GM18517 (cell line): ENCODE measurements around the gene CPEB1.
A peak's percentile ranks its signal among the peaks of the same experiment; 100 is the strongest.
"Not testable (repeated sequence)": the region's sequence is repeated elsewhere in the genome, so short reads cannot be mapped to it uniquely, and the experiment has no call there.

ENCODE experiments used
- ATAC-seq: cut with Tn5 transposase; IDR thresholded peaks from one replicate; pipeline ENCODE4 v1.9.1; 2021; ENCODE audit warnings: mild to moderate bottlenecking, moderate library complexity; ENCODE audit not compliant: unreplicated experiment

The CPEB1 gene

DNA sequence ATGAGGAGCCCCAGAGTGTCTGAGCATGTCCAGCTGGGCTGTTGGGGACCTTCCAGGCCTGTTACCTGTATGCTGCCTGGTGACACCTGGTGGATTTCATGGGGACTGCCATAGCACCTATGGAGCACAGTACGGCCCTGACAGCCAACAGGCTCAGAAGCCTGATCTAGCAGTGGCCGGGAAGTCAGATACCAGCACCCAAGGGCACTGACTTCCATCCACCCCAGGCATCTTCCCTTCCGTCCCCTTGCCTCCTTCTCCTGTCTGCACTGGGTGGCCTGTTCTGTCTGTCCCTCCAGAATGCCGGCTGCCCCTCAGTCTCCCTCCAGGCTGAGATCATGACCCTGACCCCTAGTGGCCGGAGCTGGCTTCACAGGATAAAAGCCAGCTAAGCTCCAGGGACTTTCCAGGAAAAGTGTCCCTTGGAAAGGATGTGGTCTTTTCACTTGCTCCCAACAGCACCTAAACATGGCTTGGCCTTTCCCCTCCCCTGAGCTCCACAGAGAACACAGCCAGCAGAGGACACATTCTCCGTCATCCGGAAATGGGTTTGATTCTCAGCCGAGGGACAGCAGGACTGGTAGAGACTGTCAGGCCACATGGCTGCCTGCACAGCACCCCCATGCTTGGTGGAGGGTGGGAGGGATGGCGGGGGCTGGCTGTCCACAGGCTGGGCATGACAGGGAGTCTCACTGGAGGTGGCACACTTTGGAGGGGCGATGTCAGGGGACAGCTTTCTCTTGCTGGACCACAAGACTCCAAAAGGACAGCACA, 116.4 kb downstream of the CPEB1 start:
- ATAC-seq, result peak; percentile 77

DNA sequence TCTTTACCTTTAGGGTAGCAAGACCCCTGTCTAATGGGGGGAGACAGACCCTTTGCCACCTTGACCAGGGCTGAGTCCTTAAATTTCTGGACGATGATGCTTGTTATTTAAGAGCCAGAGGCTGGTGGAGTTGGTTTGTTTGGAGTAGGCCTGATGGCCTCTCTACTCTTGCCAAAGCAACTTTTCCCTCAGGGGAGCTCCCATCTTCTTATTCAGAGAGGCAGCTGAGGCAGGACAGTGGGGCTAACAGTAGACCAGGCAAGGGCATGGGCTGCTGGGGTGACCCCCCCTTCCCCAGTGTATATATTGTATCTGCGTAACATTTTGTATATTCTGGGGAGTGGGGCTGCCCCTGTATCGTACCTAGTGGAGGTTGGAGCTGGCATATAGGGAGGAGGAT, 117.2 kb downstream of the CPEB1 start:
- no peak for ATAC-seq

DNA sequence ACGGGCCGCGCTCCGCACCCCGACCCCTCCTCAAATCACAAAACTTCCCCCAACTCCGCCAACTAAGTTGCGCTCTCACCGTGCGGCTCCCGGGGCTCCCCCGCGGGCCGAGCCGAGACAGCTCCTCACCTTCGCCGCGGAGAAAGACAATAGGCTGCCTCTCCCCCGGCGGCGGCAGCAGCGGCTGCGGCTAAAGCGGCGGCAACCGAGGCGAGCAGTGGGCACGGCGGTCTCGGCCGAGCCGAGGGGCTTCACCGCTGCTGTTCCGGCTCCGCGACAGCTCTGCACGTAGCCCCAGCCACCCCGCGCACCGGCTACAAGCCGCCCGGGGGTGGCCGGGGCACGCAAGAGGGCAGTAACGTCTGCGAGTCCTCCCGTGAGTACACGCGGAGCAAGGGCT, 133.6 kb downstream of the CPEB1 start:
- not testable (repeated sequence) for ATAC-seq

DNA sequence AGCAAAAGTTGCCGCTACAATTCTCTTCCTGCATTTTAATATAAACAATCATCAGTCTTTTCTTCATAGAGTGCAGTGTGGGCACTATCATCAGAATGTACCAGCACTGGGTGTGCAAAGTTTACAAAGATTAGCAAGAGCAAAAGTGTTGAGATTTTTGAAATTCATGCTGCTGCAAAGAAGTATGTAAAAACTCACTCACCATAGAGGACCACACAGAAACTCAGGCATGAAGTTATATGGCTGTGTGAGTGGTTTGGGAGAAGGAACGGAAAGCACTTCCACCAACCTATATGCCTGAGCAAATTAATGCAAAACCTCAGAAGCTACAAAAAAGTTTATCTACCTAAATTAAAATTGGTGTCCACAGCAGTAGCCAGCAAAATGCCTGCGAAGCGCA, 139.5 kb downstream of the CPEB1 start:
- not testable (repeated sequence) for ATAC-seq

DNA sequence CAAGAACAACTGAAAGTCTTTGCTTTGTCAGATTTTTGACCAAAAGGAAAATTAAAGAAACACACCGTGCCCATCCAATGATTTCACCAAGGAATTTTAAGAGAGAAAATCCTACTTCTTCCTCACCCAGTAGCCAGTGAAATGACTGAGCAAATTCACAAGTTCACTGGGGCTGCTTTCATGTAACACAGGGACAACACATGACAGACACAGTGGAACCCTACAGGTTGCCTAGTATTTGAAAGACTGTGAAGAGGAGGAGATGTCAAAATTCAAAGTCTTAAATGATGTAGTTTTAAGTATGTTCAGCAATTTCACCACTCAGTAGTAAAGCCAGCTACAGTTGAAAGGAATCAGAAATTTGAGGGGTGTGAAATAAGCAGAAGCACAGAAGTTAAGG, 140.1 kb downstream of the CPEB1 start:
- not testable (repeated sequence) for ATAC-seq

DNA sequence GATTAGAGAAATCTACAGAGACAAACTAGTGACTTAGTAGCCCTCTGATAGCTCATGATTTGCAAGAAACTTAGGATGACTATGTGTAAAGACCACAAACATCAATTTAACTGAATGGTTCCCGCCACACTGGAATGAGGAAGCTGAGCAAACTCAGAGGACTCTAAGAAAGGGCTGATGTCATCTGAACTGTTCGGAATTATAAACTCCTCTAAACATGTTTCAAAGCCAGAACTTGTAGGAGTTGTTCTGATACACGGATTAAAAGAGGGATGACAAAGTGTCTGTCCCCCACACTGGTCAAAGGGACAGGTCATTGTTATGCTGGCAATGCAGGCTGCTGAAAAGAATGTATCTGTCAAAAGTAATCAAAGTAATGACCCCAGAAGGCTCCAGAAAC, 141.3 kb downstream of the CPEB1 start:
- not testable (repeated sequence) for ATAC-seq

DNA sequence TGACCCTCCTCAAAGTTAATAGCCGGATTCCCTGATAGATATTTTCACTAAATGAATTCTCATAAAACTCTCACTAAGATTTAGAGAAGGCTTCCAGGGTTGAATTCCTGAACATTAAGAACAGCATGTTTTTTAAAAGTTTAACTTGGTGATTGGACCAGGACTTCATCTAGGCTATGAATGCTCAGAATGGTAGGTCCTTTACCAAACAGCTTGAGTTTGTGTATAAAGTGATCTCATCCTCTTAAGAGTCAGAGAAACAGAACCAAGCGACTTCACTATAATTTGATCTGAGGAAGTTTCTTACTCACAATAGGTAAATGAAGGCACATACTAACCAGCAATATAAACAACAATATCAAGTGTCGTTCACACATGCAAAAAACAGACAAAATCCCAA, 143.1 kb downstream of the CPEB1 start:
- not testable (repeated sequence) for ATAC-seq

DNA sequence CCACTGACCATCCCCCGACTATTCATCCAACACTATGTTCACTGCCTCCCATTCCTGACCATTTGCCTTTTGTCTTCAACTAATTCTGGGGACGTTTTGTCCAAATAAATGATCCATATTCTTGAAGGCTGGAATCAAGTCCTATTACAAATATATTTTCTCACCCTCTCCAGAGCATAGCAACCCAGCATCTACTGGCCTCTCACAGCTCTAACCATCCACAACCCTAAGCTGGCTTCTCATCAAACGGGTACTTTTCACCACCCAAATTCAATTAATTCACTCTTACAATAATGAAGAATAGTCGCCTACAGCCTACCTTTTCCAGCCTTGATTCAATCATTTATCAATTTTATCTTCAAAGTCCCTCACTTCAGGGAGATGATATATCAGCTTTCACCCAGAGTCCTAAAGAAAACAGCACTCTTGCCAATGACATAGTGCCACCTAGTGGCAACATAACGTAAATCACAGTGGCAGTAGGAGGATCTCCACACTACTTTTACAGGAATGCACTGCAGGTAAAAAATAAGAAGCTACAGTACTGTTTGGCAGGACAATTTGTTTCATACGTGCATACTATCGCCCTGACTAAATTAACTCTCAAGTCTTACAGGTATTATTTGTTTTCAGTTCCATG, 144.3 kb downstream of the CPEB1 start:
- not testable (repeated sequence) for ATAC-seq

DNA sequence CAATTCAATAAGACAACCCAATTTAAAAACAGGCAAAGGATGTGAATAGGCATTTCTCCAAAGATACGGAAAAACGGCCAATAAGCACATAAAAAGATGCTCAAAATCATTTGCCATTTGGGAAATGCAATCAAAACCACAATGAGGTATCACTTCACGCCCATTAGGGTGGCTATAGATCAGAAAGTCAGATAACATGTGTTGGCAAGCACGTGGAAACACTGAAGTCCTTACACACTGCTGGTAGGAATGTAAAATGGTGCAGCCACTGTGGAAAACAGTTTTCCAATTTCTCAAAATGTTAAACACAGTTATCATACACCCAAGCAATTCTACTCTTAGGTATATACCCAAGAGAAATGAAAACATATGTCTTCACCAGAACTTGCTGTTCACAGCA, 146.4 kb downstream of the CPEB1 start:
- not testable (repeated sequence) for ATAC-seq

DNA sequence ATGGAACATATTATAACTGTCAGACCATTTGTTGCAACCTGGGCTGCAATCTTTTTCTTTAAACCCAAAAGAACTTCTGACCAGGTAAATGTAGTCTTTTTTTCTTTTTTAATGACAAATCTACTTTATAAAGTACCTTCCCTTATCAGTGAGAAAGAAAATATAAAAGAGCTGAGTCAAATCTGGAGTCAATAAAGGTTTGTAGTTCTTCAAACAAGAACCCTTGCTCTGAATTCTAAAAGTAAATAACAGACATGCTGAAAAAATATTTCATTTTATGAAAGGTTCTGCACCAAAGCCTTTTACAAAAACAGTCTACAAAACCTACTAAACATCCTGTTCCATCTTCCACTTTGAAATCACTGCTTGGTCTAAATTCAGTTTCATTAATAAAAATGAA, 149.2 kb downstream of the CPEB1 start:
- ATAC-seq, result not testable (repeated sequence)
